Transverse colon (tissue), 3 donors: ENCODE data around the gene RER1.

ENCODE experiments used
- CTCF ChIP-seq, 5 experiments: fragments of 200-600 bp in 3 of 5; fragments of 450-650 bp in 2 of 5; sonication (generic) in 3 of 5; IDR thresholded peaks; 1 replicate in 2 of 5; 2 replicates in 3 of 5; pipeline ENCODE4 v1.5.1; 2016 to 2017; ENCODE audit warnings: antibody characterized with exemption in 5 of 5, inconsistent platforms in 3 of 5, mild to moderate bottlenecking in 2 of 5, moderate library complexity in 1 of 5
- EP300 ChIP-seq: sonication (generic); formaldehyde crosslinking; IDR thresholded peaks from one replicate; pipeline ENCODE4 v1.6.1; 2017; ENCODE audit warnings: antibody characterized with exemption, low read depth
- POLR2A ChIP-seq: fragments of 450-650 bp; IDR thresholded peaks from one replicate; pipeline ENCODE4 v1.6.1; 2016; ENCODE audit warnings: antibody characterized with exemption, mild to moderate bottlenecking, moderate library complexity

- TF ChIP-seq CTCF (IDR thresholded peaks at IDR 0.05) = no peak
- TF ChIP-seq POLR2A = no peak
- TF ChIP-seq EP300 = no peak
These were observed 15.7 kb downstream of the RER1 start for GRCh38 chr1:2407166-2407990.
